Fibroblast of lung (primary cell): ENCODE measurements around the gene AP3S2. TPM values are rescaled to one million over a fixed set of nuclear protein-coding genes. Genes with fewer than 3 reads are reported as not detected.

ENCODE experiments used
- DNase-seq, 2 donors: peaks; one replicate each; pipeline versions ENCODE4 v3.0.0 to v3.0.0-alpha.2; 2010; ENCODE audit warnings: low read depth in 2 of 2
- H2AFZ ChIP-seq: 2 replicates; pipeline ENCODE4 v1.5.1; 2012; ENCODE audit warnings: low read length, control low read depth, inconsistent platforms
- H3K27ac ChIP-seq: 2 replicates; pipeline ENCODE4 v1.5.1; 2011; ENCODE audit warnings: low read length, control low read depth; ENCODE audit not compliant: insufficient read depth
- H3K27me3 ChIP-seq: 2 replicates; pipeline ENCODE4 v1.5.1; 2011; ENCODE audit warnings: mild to moderate bottlenecking, low read length; ENCODE audit not compliant: control insufficient read depth, insufficient read depth
- H3K36me3 ChIP-seq: 2 replicates; pipeline ENCODE4 v1.5.1; 2011; ENCODE audit warnings: low read length; ENCODE audit not compliant: control insufficient read depth, insufficient read depth
- H3K4me1 ChIP-seq: 2 replicates; pipeline ENCODE4 v1.5.1; 2011; ENCODE audit warnings: low read length; ENCODE audit not compliant: control insufficient read depth, insufficient read depth; ENCODE audit errors: extremely low read depth
- H3K4me2 ChIP-seq: 2 replicates; pipeline ENCODE4 v1.5.1; 2011; ENCODE audit warnings: low read length, control low read depth; ENCODE audit not compliant: insufficient read depth; ENCODE audit errors: extremely low read depth
- H3K4me3 ChIP-seq, 4 experiments: fragments of 200-600 bp in 1 of 4; sonication (generic) in 1 of 4; replicated peaks in 1 of 4; 2 replicates each; pipeline ENCODE4 v1.5.1; 2011 to 2016; ENCODE audit warnings: low read length in 4 of 4, low read depth in 3 of 4, mild to moderate bottlenecking in 3 of 4, control low read depth in 2 of 4, inconsistent platforms in 1 of 4, mixed read lengths in 1 of 4; ENCODE audit not compliant: insufficient read depth in 1 of 4; ENCODE audit errors: control extremely low read depth in 1 of 4
- H3K79me2 ChIP-seq: 2 replicates; pipeline ENCODE4 v1.5.1; 2012; ENCODE audit warnings: mild to moderate bottlenecking, low read length, inconsistent platforms; ENCODE audit not compliant: control insufficient read depth, insufficient read depth
- H3K9ac ChIP-seq: 2 replicates; pipeline ENCODE4 v1.5.1; 2011; ENCODE audit warnings: mild to moderate bottlenecking, low read length, control low read depth; ENCODE audit not compliant: insufficient read depth
- H3K9me3 ChIP-seq: 2 replicates; pipeline ENCODE4 v1.5.1; 2012; ENCODE audit warnings: low read depth, low read length; ENCODE audit not compliant: control insufficient read depth, insufficient read depth
- H4K20me1 ChIP-seq: 2 replicates; pipeline ENCODE4 v1.5.1; 2011; ENCODE audit warnings: low read length; ENCODE audit not compliant: control insufficient read depth, insufficient read depth; ENCODE audit errors: extremely low read depth
- CTCF ChIP-seq, 2 donors: IDR thresholded peaks in 1 of 2; conservative IDR thresholded peaks in 1 of 2; 1 replicate in 1 of 2; 2 replicates in 1 of 2; pipeline ENCODE4 v1.5.1; 2011 to 2012; ENCODE audit warnings: low read length in 2 of 2, control low read depth in 1 of 2, inconsistent platforms in 1 of 2, low read depth in 1 of 2, mild to moderate bottlenecking in 1 of 2
- EZH2 ChIP-seq: IDR thresholded peaks from 2 replicates; pipeline ENCODE4 v1.5.1; 2012; ENCODE audit warnings: low read length, control low read depth, mild to moderate bottlenecking; ENCODE audit errors: missing control alignments
- polyA plus RNA-seq, 2 donors: library from polyadenylated mRNA; depleted of rRNA in 1 of 2; stranded (reverse) in 1 of 2; unstranded in 1 of 2; fragments of >200 nt; gene quantifications; 2 replicates each; pipeline ENCODE4 v1.2.1, GENCODE V29; 2011 to 2012; ENCODE audit warnings: missing spikeins in 1 of 2
- total RNA-seq: library from RNA; depleted of rRNA; stranded (reverse); fragments of >200 nt; gene quantifications from 2 replicates; pipeline ENCODE4 v1.2.1, GENCODE V29; 2014

AP3S2 gene
- total and polyA plus RNA-seq, 2 donors (not counting 1 experiment from before 2014, with no cell fraction given), result 54.4 to 69.5 TPM

DNA sequence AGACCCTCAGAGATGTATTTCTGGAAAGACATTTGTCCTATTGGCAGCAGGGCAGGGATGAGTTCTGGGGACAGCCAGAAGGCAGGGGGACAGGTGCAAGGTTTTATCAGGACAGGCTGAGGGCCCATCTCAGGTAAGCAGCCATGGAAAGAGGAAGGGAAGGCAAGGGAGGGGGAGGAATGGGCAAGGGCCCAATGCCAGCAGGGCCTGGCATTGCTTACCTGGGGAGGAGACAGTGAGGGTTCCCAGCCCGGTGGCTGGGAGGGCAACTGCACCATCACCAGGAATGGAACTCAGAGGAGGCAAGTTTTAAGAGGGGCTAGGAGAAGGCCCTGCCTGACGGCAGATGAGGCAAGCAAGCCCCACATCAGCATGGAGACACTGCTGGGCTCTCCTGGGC, 15.8 kb upstream of the AP3S2 start:
- Histone ChIP-seq H3K4me3 (no peak overlapping the region), H3K36me3 (peaks cover 3% of the 10 kb centered on the region), H3K4me1 (no peaks in the 10 kb centered on the region), H3K4me2 (no peak overlapping the region), H3K9me3 (no peaks in the 10 kb centered on the region), H2AFZ (no peak overlapping the region), H4K20me1 (no peaks in the 10 kb centered on the region), H3K27ac (no peak overlapping the region), H3K27me3 (no peaks in the 10 kb centered on the region), H3K9ac (no peak overlapping the region), H3K79me2 (no peaks in the 10 kb centered on the region)
- DNase-seq, result no peak
- TF ChIP-seq CTCF (conservative IDR thresholded peaks at IDR 0.05 in 1 of 2, IDR thresholded peaks at IDR 0.05 in 1 of 2; ENCODE audit: low read depth in 1 of 2, low read length in 2 of 2), result no peak

DNA sequence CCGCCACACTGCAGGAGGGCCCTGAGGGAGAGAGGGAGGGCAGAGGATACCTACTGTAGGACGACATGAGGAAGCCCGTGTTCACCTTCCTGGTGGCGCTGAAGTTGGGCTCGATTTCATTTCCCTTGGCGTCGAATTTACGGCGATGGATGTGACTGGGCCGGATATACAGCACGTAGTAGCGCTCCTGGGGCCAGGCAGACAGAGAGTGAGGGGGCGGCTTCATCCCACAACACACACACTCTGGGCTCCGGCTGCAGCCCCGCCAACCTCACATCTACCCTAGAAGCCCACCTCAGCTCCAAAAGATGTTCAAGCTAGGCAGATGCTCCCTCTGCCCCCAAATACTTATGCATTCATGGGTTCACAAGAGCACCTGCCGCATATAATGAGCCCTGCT, 14.4 kb upstream of the AP3S2 start:
- Histone ChIP-seq H4K20me1 (no peaks in the 10 kb centered on the region), H3K4me3 (no peak overlapping the region), H3K9ac (no peak overlapping the region), H3K4me1 (no peaks in the 10 kb centered on the region), H3K27ac (no peak overlapping the region), H3K9me3 (no peaks in the 10 kb centered on the region), H3K4me2 (no peak overlapping the region), H2AFZ (no peak overlapping the region), H3K27me3 (no peaks in the 10 kb centered on the region), H3K36me3 (peaks cover 3% of the 10 kb centered on the region), H3K79me2 (no peaks in the 10 kb centered on the region)
- DNase-seq, result no peak
- TF ChIP-seq CTCF (conservative IDR thresholded peaks at IDR 0.05 in 1 of 2, IDR thresholded peaks at IDR 0.05 in 1 of 2; ENCODE audit: low read depth in 1 of 2, low read length in 2 of 2) (no peak), EZH2 (no peak)

- no peak overlapping the region for H3K27ac ChIP-seq
- no peak overlapping the region for H3K4me3 ChIP-seq
- peak in 1 of 2 donors; percentile 27 for DNase-seq
These were observed 13.5 kb upstream of the AP3S2 start for GRCh38 chr15:89907289-89907688.

More at GRCh38 chr15:89907289-89907688, 13.5 kb upstream of the AP3S2 start:
- Histone ChIP-seq H3K4me1 (no peaks in the 10 kb centered on the region), H3K9me3 (no peaks in the 10 kb centered on the region), H4K20me1 (no peaks in the 10 kb centered on the region), H3K79me2 (no peaks in the 10 kb centered on the region), H3K27me3 (no peaks in the 10 kb centered on the region), H3K36me3 (peaks cover 4% of the 10 kb centered on the region), H2AFZ (no peak overlapping the region), H3K9ac (no peak overlapping the region), H3K4me2 (no peak overlapping the region)
- no peak for TF ChIP-seq EZH2
- no peak for TF ChIP-seq CTCF (conservative IDR thresholded peaks at IDR 0.05 in 1 of 2, IDR thresholded peaks at IDR 0.05 in 1 of 2; ENCODE audit: low read depth in 1 of 2, low read length in 2 of 2)
